B cell (primary cell): ENCODE measurements around the gene DOCK1.

ENCODE experiments used
- EZH2 ChIP-seq: IDR thresholded peaks from 2 replicates; pipeline ENCODE4 v1.6.1; 2012; ENCODE audit warnings: borderline replicate concordance, low read depth, mild to moderate bottlenecking, moderate library complexity, low read length; ENCODE audit not compliant: insufficient read depth, poor library complexity, severe bottlenecking
- TF ChIP-seq, protein P1 (sequence below): fragments of 200-600 bp; IDR thresholded peaks from one replicate; pipeline ENCODE4 v1.8.0; 2022; ENCODE audit warnings: antibody characterized with exemption, mild to moderate bottlenecking

GRCh38 chr10:127368101-127368500, 462.9 kb downstream of the DOCK1 start:
- TF ChIP-seq, protein P1, sequence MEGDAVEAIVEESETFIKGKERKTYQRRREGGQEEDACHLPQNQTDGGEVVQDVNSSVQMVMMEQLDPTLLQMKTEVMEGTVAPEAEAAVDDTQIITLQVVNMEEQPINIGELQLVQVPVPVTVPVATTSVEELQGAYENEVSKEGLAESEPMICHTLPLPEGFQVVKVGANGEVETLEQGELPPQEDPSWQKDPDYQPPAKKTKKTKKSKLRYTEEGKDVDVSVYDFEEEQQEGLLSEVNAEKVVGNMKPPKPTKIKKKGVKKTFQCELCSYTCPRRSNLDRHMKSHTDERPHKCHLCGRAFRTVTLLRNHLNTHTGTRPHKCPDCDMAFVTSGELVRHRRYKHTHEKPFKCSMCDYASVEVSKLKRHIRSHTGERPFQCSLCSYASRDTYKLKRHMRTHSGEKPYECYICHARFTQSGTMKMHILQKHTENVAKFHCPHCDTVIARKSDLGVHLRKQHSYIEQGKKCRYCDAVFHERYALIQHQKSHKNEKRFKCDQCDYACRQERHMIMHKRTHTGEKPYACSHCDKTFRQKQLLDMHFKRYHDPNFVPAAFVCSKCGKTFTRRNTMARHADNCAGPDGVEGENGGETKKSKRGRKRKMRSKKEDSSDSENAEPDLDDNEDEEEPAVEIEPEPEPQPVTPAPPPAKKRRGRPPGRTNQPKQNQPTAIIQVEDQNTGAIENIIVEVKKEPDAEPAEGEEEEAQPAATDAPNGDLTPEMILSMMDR = no peak
- TF ChIP-seq EZH2 = no peak
